ENCODE results near the gene BACH2. TPM values are rescaled to one million over a fixed set of nuclear protein-coding genes. Genes with fewer than 3 reads are reported as not detected.

BACH2 gene
- total RNA-seq, 1 donor from 2014 or later: 5.0 TPM

DNA sequence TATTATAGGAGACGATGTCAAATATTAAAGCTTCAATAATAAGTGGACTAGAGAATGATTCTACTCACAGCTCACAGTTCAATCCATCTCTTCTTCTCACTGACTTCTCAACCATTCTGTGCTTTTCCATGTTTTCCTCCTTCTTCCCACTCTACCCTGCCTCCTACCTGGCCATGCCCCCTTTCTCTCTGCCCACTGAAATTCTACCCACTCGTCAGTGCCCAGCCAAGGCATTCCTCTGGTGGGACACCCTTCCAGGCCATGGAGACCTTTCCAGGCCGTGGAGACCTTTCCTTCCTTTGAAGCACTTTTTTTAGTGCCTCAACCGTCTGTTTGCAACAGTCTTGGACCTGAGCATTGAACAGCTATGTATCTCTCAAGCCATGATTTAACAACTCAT lies 18.5 kb downstream of the BACH2 start:
- H3K36me3 ChIP-seq (ENCODE audit: control insufficient read depth, insufficient read depth, low read length): no peaks in the 10 kb centered on the region
- no peak for TF ChIP-seq CTCF (IDR thresholded peaks at IDR 0.05; ENCODE audit: insufficient read depth, low read length, poor library complexity, severe bottlenecking)
- H3K4me3 ChIP-seq (ENCODE audit: low read depth, low read length): no peak overlapping the region
- no peak for DNase-seq (ENCODE audit: low read depth)
- H3K27me3 ChIP-seq (ENCODE audit: control insufficient read depth, insufficient read depth, low read length): no peaks in the 10 kb centered on the region

DNA sequence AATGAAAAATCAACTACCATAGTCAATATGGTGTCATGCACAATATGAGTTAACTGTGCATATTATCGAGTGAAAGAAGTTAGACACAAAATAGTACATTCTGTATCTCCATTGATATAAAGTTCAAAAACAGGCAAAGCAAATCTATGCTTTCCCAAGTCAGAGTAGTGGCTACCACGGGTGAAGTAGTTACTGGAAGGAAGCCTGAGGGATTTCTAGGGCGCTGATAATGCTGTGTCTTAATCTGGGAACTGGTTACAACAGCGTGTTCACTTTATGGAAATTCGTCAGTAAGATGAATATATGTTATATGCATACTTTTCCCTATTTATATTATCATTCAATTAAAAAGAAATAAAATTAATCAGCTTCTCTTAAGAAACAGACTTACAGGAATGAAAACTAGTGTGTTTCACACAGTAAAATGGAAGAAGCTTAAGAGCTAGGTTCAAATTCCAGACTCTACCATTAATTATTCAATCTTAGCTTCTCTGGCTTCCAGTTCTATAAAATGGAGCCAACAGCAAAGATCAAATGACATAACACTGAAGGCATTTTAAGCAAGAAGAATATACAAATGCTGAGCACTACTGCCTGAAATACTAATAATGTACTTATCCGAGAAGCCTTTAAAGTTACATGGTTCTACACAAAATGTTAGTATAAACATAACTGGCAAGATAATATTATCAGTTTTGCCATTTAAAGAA lies 19.2 kb downstream of the BACH2 start:
- Histone ChIP-seq H3K27me3 (ENCODE audit: control insufficient read depth, insufficient read depth, low read length) (no peaks in the 10 kb centered on the region), H3K4me3 (ENCODE audit: low read depth, low read length) (no peak overlapping the region), H3K36me3 (ENCODE audit: control insufficient read depth, insufficient read depth, low read length) (no peaks in the 10 kb centered on the region)
- DNase-seq (ENCODE audit: low read depth): no peak
- no peak for TF ChIP-seq CTCF (IDR thresholded peaks at IDR 0.05; ENCODE audit: insufficient read depth, low read length, poor library complexity, severe bottlenecking)

DNA sequence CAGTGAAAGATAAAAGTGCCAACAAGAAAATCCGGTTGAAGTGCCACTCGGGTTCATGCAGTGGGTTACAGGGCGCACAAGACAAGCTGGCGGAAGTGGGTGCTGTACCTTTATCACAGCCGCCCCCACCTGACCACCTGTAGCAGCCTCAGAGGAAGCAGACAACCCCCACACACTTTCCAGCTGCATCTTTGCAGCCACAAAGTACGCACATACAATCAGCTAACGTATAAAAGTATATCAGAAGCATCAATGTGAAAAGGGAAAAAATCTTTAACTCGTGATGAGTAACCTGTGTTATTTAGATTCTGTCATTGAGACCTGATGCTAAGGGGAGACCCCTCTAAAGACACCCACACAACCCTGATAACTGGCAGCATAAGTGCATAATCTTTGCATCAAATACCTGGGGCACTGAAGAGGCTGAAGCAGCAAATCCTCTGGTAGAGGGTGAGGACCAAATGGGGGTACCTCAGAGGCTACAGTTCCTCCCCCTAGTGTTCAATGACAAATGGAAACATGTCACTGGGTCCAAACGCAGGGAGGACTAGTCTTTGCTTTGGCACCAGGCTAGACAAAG lies 22.1 kb downstream of the BACH2 start:
- no peaks in the 10 kb centered on the region for H3K36me3 ChIP-seq (ENCODE audit: control insufficient read depth, insufficient read depth, low read length)

DNA sequence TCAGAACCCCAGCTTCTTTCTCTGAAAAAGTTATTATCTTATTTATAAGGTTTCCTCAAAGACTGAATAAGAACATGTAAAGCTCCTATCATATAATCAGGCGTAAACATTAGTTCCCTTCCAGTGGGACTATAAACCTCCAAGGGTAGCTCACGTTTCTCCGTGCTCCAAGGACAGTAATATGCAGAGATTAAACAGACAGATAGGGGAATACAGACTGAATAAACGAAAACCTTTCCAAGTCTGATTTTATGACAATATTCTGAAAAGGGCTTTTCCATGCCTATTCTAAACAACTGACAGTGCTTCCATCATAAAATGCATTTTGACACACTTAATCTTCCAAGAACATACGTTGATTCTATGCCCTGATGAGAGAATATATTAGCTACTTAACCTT lies 22.8 kb downstream of the BACH2 start:
- no peak for TF ChIP-seq CTCF (IDR thresholded peaks at IDR 0.05; ENCODE audit: insufficient read depth, low read length, poor library complexity, severe bottlenecking)
- Histone ChIP-seq H3K27me3 (ENCODE audit: control insufficient read depth, insufficient read depth, low read length) (no peaks in the 10 kb centered on the region), H3K4me3 (ENCODE audit: low read depth, low read length) (no peak overlapping the region)

More for the DNA sequence above, 22.1 kb downstream of the BACH2 start:
- Histone ChIP-seq H3K4me3 (ENCODE audit: low read depth, low read length) (no peak overlapping the region), H3K27me3 (ENCODE audit: control insufficient read depth, insufficient read depth, low read length) (no peaks in the 10 kb centered on the region)
- DNase-seq (ENCODE audit: low read depth): no peak
- no peak for TF ChIP-seq CTCF (IDR thresholded peaks at IDR 0.05; ENCODE audit: insufficient read depth, low read length, poor library complexity, severe bottlenecking)

DNA sequence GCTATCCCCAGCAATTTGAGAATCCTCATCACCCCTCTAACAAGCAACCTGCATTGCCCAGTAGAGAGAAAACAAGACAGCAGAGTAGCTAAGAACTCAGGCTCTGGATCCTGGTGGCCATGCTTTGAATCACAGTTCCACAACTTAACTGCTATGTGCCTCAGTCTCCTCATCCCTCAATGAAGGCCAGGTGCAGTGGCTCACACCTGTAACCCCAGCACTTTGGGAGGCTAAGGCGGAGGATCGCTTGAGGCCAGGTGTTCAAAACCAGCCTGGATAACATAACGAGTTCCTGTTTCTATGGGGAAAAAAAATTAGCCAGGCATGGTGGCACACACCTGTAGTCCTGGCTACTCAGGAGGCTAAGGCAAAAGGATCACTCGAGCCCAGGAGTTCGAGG lies 23.7 kb downstream of the BACH2 start:
- Histone ChIP-seq H3K27me3 (ENCODE audit: control insufficient read depth, insufficient read depth, low read length) (no peaks in the 10 kb centered on the region), H3K36me3 (ENCODE audit: control insufficient read depth, insufficient read depth, low read length) (no peaks in the 10 kb centered on the region), H3K4me3 (ENCODE audit: low read depth, low read length) (no peak overlapping the region)
- DNase-seq (ENCODE audit: low read depth): no peak
- TF ChIP-seq CTCF (IDR thresholded peaks at IDR 0.05; ENCODE audit: insufficient read depth, low read length, poor library complexity, severe bottlenecking): no peak

More for the DNA sequence above, 22.8 kb downstream of the BACH2 start:
- no peak for DNase-seq (ENCODE audit: low read depth)
- no peaks in the 10 kb centered on the region for H3K36me3 ChIP-seq (ENCODE audit: control insufficient read depth, insufficient read depth, low read length)

DNA sequence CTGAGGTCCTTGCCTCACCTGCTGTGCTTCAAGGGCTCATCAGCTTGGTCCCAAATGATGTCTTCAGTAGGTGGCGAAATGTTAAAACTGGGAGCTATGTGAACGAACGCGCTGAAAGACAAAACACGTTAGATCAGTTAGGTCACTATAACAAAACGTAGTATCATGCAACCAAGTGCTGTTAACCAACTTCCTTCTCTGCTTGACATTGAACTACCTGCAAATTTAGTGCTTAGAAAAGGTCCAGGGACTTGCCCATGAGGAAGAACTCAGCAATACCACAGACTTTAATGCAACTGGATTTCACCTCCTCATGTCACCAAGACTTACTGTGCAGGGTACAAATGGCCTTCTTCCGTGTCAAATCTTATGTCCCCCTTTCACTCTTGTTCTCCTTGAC lies 24.8 kb downstream of the BACH2 start:
- no peak for DNase-seq (ENCODE audit: low read depth)
- H3K27me3 ChIP-seq (ENCODE audit: control insufficient read depth, insufficient read depth, low read length): no peaks in the 10 kb centered on the region
- H3K4me3 ChIP-seq (ENCODE audit: low read depth, low read length): no peak overlapping the region
- no peak for TF ChIP-seq CTCF (IDR thresholded peaks at IDR 0.05; ENCODE audit: insufficient read depth, low read length, poor library complexity, severe bottlenecking)
- H3K36me3 ChIP-seq (ENCODE audit: control insufficient read depth, insufficient read depth, low read length): no peaks in the 10 kb centered on the region

All from kidney epithelial cell (primary cell).